HCT116 (cell line): Measurements from ENCODE around the gene HCN4. TPM values are rescaled to one million over a fixed set of nuclear protein-coding genes. Genes with fewer than 3 reads are reported as not detected.

Source experiments
- ATAC-seq: fragments of 200-7000 bp; cut with Tn5 transposase; 2 replicates; pipeline ENCODE4 v1.9.1; 2020; ENCODE audit warnings: mild to moderate bottlenecking, moderate library complexity
- BruUV-seq: library from RNA; stranded (reverse); fragments of 400-500 nt; replicated peaks from 2 replicates; lab custom pipeline; 2021; lab: Mats Ljungman, UMichigan
- CTCF ChIA-PET: fragments of 300-600 bp; sonication (Branson Sonifier 250); formaldehyde crosslinking; loops from one replicate; lab custom pipeline; 2021; ENCODE audit warnings: antibody characterized with exemption; lab: Charles Lee
- POLR2A ChIA-PET: fragments of 300-600, 350-600 bp; sonication (Branson Sonifier 250); formaldehyde crosslinking; loops from one replicate; lab custom pipeline; 2021; ENCODE audit warnings: antibody characterized with exemption; lab: Charles Lee
- RAD21 ChIA-PET, 2 experiments: fragments of 300-600 bp; sonication (Branson Sonifier 250); formaldehyde crosslinking; loops; one replicate each; lab custom pipeline; 2023; ENCODE audit warnings: low total read pairs in 2 of 2; ENCODE audit not compliant: uncharacterized antibody in 2 of 2, unreplicated experiment in 2 of 2, low non-redundant PET in 1 of 2; lab: Charles Lee
- DNase-seq: peaks from one replicate; pipeline ENCODE4 v3.0.0-alpha.2; 2010; ENCODE audit warnings: low read depth, low spot score
- H2AFZ ChIP-seq: fragments of 200-600 bp; shearing (Covaris generic), sonication (generic); 2 replicates; pipeline ENCODE4 v1.6.1; 2017; ENCODE audit warnings: low read depth, mixed run types, mixed read lengths, antibody characterized with exemption, low read length; ENCODE audit not compliant: poor library complexity, severe bottlenecking
- H3K27ac ChIP-seq: 2 replicates; pipeline ENCODE4 v1.5.1; 2012; ENCODE audit warnings: low read depth, low read length
- H3K27me3 ChIP-seq: fragments of 200-600 bp; sonication (generic); 2 replicates; pipeline ENCODE4 v1.6.1; 2016; ENCODE audit warnings: mixed run types, low read length, mixed read lengths; ENCODE audit not compliant: insufficient read depth
- H3K36me3 ChIP-seq, 2 experiments: fragments of 200-500 bp in 1 of 2; fragments of 200-600 bp in 1 of 2; sonication (Bioruptor generic) in 1 of 2; sonication (generic) in 1 of 2; 2 replicates each; pipeline versions ENCODE4 v1.5.1 to v1.6.1; 2014 to 2016; ENCODE audit warnings: low read length in 2 of 2, inconsistent platforms in 1 of 2, mixed read lengths in 1 of 2, mixed run types in 1 of 2; ENCODE audit not compliant: insufficient read depth in 2 of 2, control insufficient read depth in 1 of 2
- H3K4me1 ChIP-seq, 2 experiments: fragments of 200-600 bp in 1 of 2; sonication (generic) in 1 of 2; 2 replicates each; pipeline versions ENCODE4 v1.5.1 to v1.6.1; 2012 to 2017; ENCODE audit warnings: low read length in 2 of 2, inconsistent platforms in 1 of 2, mild to moderate bottlenecking in 1 of 2, mixed read lengths in 1 of 2, mixed run types in 1 of 2, moderate library complexity in 1 of 2; ENCODE audit not compliant: insufficient read depth in 2 of 2, control insufficient read depth in 1 of 2
- H3K4me2 ChIP-seq: fragments of 200-600 bp; sonication (generic); 2 replicates; pipeline ENCODE4 v1.6.1; 2017; ENCODE audit warnings: mixed run types, low read length, mixed read lengths
- H3K4me3 ChIP-seq, 2 experiments: fragments of 200-600 bp in 1 of 2; sonication (generic) in 1 of 2; replicated peaks in 1 of 2; 2 replicates each; pipeline ENCODE4 v1.5.1; 2011 to 2016; ENCODE audit warnings: low read length in 2 of 2, control low read depth in 1 of 2, low read depth in 1 of 2, mild to moderate bottlenecking in 1 of 2, mixed read lengths in 1 of 2, mixed run types in 1 of 2
- H3K79me2 ChIP-seq: fragments of 200-600 bp; sonication (generic); 2 replicates; pipeline ENCODE4 v1.6.1; 2017; ENCODE audit warnings: mild to moderate bottlenecking, mixed run types, low read length, moderate library complexity, mixed read lengths; ENCODE audit not compliant: insufficient read depth
- H3K9ac ChIP-seq: fragments of 200-600 bp; sonication (generic); 2 replicates; pipeline ENCODE4 v1.6.1; 2016; ENCODE audit warnings: low read length, mixed read lengths
- H3K9me2 ChIP-seq: fragments of 200-600 bp; sonication (generic), shearing (Covaris generic); 2 replicates; pipeline ENCODE4 v1.6.1; 2017; ENCODE audit warnings: mixed run types, mild to moderate bottlenecking, moderate library complexity; ENCODE audit not compliant: insufficient read depth
- H3K9me3 ChIP-seq, 2 experiments: fragments of 200-500 bp in 1 of 2; fragments of 200-600 bp in 1 of 2; sonication (Bioruptor generic) in 1 of 2; sonication (generic) in 1 of 2; 2 replicates each; pipeline ENCODE4 v1.6.1; 2014 to 2017; ENCODE audit warnings: low read length in 2 of 2, mixed read lengths in 2 of 2, inconsistent platforms in 1 of 2, low read depth in 1 of 2, mild to moderate bottlenecking in 1 of 2, mixed run types in 1 of 2, moderate library complexity in 1 of 2; ENCODE audit not compliant: control insufficient read depth in 1 of 2, insufficient read depth in 1 of 2
- H4K20me1 ChIP-seq: fragments of 200-600 bp; sonication (generic), shearing (Covaris generic); 2 replicates; pipeline ENCODE4 v1.6.1; 2017; ENCODE audit warnings: mixed run types, mild to moderate bottlenecking, moderate library complexity; ENCODE audit not compliant: insufficient read depth
- ATF3 ChIP-seq: IDR thresholded peaks from 2 replicates; pipeline ENCODE4 v1.6.1; 2012
- CBX3 ChIP-seq: IDR thresholded peaks from 2 replicates; pipeline ENCODE4 v1.6.1; 2012; ENCODE audit warnings: low read depth
- ELF1 ChIP-seq: IDR thresholded peaks from 2 replicates; pipeline ENCODE4 v1.6.1; 2012; ENCODE audit warnings: low read depth, borderline replicate concordance
- POLR2AphosphoS5 ChIP-seq: IDR thresholded peaks from 2 replicates; pipeline ENCODE4 v1.6.1; 2011; ENCODE audit warnings: mild to moderate bottlenecking, low read depth, low read length, moderate library complexity
- RAD21 ChIP-seq: IDR thresholded peaks from 2 replicates; pipeline ENCODE4 v1.6.1; 2012; ENCODE audit warnings: low read depth, mild to moderate bottlenecking
- SIN3A ChIP-seq: IDR thresholded peaks from 2 replicates; pipeline ENCODE4 v1.6.1; 2012; ENCODE audit warnings: low read depth
- SP1 ChIP-seq: IDR thresholded peaks from 2 replicates; pipeline ENCODE4 v1.6.1; 2012; ENCODE audit warnings: low read depth
- TCF7L2 ChIP-seq: IDR thresholded peaks from 2 replicates; pipeline ENCODE4 v1.7.0; 2011; ENCODE audit warnings: borderline replicate concordance, inconsistent platforms; ENCODE audit not compliant: insufficient read depth, insufficient read length; ENCODE audit errors: extremely low read depth
- ZNF274 ChIP-seq: fragments of 200-500 bp; sonication (Bioruptor generic); IDR thresholded peaks from 2 replicates; pipeline ENCODE4 v1.6.1; 2014; ENCODE audit warnings: mild to moderate bottlenecking, low read depth, low read length, inconsistent platforms
- intact Hi-C: fragments of 100-400 bp; cut with micrococcal nuclease; formaldehyde crosslinking; loops from 2 replicates; pipeline ENCODE4 v1.10.0; 2022
- total RNA-seq: library from RNA; stranded (reverse); gene quantifications from one replicate; pipeline ENCODE4 v1.2.1, GENCODE V29; 2021; ENCODE audit not compliant: unreplicated experiment
- TF ChIP-seq, protein P1 (sequence below), 3 experiments: fragments of 200-600 bp in 1 of 3; sonication (generic) in 1 of 3; IDR thresholded peaks in 2 of 3; conservative IDR thresholded peaks in 1 of 3; 2 replicates each; pipeline ENCODE4 v1.5.1; 2012 to 2017; ENCODE audit warnings: low read depth in 2 of 3, low read length in 2 of 3, antibody characterized with exemption in 1 of 3, borderline replicate concordance in 1 of 3, control low read depth in 1 of 3, mild to moderate bottlenecking in 1 of 3, mixed read lengths in 1 of 3, mixed run types in 1 of 3, moderate library complexity in 1 of 3; ENCODE audit not compliant: insufficient read depth in 1 of 3
- TF ChIP-seq, protein P2 (sequence below): IDR thresholded peaks from 2 replicates; pipeline ENCODE4 v1.6.1; 2012; ENCODE audit warnings: low read depth

Gene HCN4
- total RNA-seq, 1 experiment from 2014 or later, result 1.7 TPM

DNA sequence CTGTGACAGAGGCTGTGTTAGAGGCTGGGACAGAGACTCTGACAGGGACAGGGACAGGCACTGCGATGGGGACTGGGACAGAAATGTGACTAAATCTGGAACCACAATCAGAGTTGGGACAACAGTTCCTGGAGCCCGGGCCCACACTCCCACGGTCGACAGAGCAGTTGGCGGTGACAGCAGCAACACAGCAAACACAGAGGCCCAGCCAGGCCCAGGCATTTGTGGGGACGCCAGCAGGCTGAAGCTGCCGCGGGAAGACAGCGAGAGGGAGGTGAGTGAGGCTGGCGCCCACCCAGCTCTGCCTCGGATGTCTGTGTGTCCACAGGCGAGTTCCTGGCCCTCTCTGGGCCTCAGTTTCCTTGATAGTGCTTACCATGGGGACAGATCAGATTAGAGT is 9.3 kb upstream of the HCN4 start:
- POLR2A ChIA-PET, result no interaction called here
- no peak overlapping the region for H2AFZ ChIP-seq
- no peak for TF ChIP-seq ELF1
- no peak for TF ChIP-seq SIN3A
- no peak for TF ChIP-seq ZNF274
- TF ChIP-seq CBX3, result no peak
- TF ChIP-seq TCF7L2, result no peak
- TF ChIP-seq, protein P1, sequence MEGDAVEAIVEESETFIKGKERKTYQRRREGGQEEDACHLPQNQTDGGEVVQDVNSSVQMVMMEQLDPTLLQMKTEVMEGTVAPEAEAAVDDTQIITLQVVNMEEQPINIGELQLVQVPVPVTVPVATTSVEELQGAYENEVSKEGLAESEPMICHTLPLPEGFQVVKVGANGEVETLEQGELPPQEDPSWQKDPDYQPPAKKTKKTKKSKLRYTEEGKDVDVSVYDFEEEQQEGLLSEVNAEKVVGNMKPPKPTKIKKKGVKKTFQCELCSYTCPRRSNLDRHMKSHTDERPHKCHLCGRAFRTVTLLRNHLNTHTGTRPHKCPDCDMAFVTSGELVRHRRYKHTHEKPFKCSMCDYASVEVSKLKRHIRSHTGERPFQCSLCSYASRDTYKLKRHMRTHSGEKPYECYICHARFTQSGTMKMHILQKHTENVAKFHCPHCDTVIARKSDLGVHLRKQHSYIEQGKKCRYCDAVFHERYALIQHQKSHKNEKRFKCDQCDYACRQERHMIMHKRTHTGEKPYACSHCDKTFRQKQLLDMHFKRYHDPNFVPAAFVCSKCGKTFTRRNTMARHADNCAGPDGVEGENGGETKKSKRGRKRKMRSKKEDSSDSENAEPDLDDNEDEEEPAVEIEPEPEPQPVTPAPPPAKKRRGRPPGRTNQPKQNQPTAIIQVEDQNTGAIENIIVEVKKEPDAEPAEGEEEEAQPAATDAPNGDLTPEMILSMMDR (IDR thresholded peaks at IDR 0.05 in 2 of 3, conservative IDR thresholded peaks at IDR 0.05 in 1 of 3; ENCODE audit: borderline replicate concordance in 1 of 3, insufficient read depth in 1 of 3, low read depth in 2 of 3, low read length in 2 of 3), result no peak
- TF ChIP-seq RAD21, result no peak

DNA sequence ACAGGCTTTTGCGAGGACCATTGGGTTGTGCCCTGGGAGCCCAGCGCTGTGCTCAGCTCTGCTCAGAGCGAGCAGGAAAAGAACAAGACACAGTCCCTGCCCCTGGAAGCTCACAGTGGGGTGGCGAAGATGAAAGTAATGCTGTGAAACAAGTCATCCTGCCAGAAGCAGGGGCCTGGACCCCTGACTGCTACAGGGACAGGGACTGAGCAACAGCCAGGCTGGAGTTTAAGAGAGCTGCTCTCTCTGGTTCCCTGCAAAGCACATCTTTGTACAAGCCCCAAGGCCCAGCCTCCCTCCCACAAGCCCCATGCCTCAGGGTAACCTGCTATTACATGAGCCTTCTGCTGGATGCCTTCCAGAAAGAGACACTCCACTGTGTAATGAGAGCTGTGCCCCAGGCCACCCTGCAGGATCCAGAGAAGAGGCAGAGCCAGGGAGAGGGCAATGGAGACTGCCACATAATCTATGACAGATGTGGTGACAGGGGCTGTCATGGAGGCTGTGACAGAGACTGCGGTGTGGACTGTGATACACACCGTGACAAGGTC is 7.1 kb upstream of the HCN4 start:
- no peak for ATAC-seq
- TF ChIP-seq ATF3 (no peak), POLR2AphosphoS5 (no peak), TCF7L2 (no peak), SP1 (no peak)
- TF ChIP-seq, protein P2, sequence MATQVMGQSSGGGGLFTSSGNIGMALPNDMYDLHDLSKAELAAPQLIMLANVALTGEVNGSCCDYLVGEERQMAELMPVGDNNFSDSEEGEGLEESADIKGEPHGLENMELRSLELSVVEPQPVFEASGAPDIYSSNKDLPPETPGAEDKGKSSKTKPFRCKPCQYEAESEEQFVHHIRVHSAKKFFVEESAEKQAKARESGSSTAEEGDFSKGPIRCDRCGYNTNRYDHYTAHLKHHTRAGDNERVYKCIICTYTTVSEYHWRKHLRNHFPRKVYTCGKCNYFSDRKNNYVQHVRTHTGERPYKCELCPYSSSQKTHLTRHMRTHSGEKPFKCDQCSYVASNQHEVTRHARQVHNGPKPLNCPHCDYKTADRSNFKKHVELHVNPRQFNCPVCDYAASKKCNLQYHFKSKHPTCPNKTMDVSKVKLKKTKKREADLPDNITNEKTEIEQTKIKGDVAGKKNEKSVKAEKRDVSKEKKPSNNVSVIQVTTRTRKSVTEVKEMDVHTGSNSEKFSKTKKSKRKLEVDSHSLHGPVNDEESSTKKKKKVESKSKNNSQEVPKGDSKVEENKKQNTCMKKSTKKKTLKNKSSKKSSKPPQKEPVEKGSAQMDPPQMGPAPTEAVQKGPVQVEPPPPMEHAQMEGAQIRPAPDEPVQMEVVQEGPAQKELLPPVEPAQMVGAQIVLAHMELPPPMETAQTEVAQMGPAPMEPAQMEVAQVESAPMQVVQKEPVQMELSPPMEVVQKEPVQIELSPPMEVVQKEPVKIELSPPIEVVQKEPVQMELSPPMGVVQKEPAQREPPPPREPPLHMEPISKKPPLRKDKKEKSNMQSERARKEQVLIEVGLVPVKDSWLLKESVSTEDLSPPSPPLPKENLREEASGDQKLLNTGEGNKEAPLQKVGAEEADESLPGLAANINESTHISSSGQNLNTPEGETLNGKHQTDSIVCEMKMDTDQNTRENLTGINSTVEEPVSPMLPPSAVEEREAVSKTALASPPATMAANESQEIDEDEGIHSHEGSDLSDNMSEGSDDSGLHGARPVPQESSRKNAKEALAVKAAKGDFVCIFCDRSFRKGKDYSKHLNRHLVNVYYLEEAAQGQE, result no peak

More for the DNA sequence above, 9.3 kb upstream of the HCN4 start:
- H3K9ac ChIP-seq, result no peak overlapping the region
- no peaks in the 10 kb centered on the region for H3K9me3 ChIP-seq
- CTCF ChIA-PET, result no interaction called here
- no peaks in the 10 kb centered on the region for H4K20me1 ChIP-seq
- H3K9me2 ChIP-seq, result no peaks in the 10 kb centered on the region
- ATAC-seq (no peak), DNase-seq (no peak)
- BruUV-seq, result no TSS peak
- no peak overlapping the region for H3K4me2 ChIP-seq
- H3K4me1 ChIP-seq, result no peaks in the 10 kb centered on the region
- no peaks in the 10 kb centered on the region for H3K79me2 ChIP-seq
- no peak overlapping the region for H3K27ac ChIP-seq
- no peaks in the 10 kb centered on the region for H3K27me3 ChIP-seq
- no peaks in the 10 kb centered on the region for H3K36me3 ChIP-seq
- intact Hi-C loops, result no loop called here
- H3K4me3 ChIP-seq, result no peak overlapping the region
- RAD21 ChIA-PET, result no interaction called here

More for the DNA sequence above, 7.1 kb upstream of the HCN4 start:
- no peak overlapping the region for H3K4me3 ChIP-seq
- H3K9me3 ChIP-seq, result no peaks in the 10 kb centered on the region
- no peak for DNase-seq
- H3K79me2 ChIP-seq, result no peaks in the 10 kb centered on the region
- BruUV-seq, result no TSS peak
- H3K9me2 ChIP-seq, result no peaks in the 10 kb centered on the region
- H4K20me1 ChIP-seq, result no peaks in the 10 kb centered on the region
- no peak overlapping the region for H3K27ac ChIP-seq
- H2AFZ ChIP-seq, result no peak overlapping the region
- no peaks in the 10 kb centered on the region for H3K27me3 ChIP-seq
- no peak overlapping the region for H3K4me2 ChIP-seq
- ChIA-PET CTCF (no interaction called here), POLR2A (no interaction called here), RAD21 (no interaction called here)
- H3K4me1 ChIP-seq, result no peaks in the 10 kb centered on the region
- no peaks in the 10 kb centered on the region for H3K36me3 ChIP-seq
- H3K9ac ChIP-seq, result no peak overlapping the region
- intact Hi-C loops, result no loop called here
